HG02759 (cell line): ENCODE data around the gene SUPT16H.

ENCODE experiments used
- ATAC-seq: cut with Tn5 transposase; IDR thresholded peaks from one replicate; pipeline ENCODE4 v1.9.1; 2021; ENCODE audit warnings: mild to moderate bottlenecking, moderate library complexity; ENCODE audit not compliant: unreplicated experiment

SUPT16H gene

GRCh38 chr14:21369949-21370679 is 13.7 kb downstream of the SUPT16H start:
- no peak for ATAC-seq

GRCh38 chr14:21367582-21368144 is 16.2 kb downstream of the SUPT16H start:
- no peak for ATAC-seq

- ATAC-seq: no peak
Observed at GRCh38 chr14:21356511-21356910, 27.3 kb downstream of the SUPT16H start.

- ATAC-seq: peak; percentile 70
Observed at GRCh38 chr14:21352587-21352986, 31.2 kb downstream of the SUPT16H start.

- no peak for ATAC-seq
Observed at GRCh38 chr14:21350539-21350938, 33.3 kb downstream of the SUPT16H start.

GRCh38 chr14:21347201-21347600 is 36.6 kb downstream of the SUPT16H start:
- ATAC-seq: no peak

GRCh38 chr14:21346532-21347135 is 37.2 kb downstream of the SUPT16H start:
- ATAC-seq: no peak

GRCh38 chr14:21343035-21343794 is 40.6 kb downstream of the SUPT16H start:
- ATAC-seq: no peak

- ATAC-seq: no peak
Observed at GRCh38 chr14:21334202-21334906, 49.5 kb downstream of the SUPT16H start.

- ATAC-seq: no peak
Observed at GRCh38 chr14:21332950-21333349, 50.9 kb downstream of the SUPT16H start.

GRCh38 chr14:21326972-21327371 is 56.8 kb downstream of the SUPT16H start:
- ATAC-seq: no peak

GRCh38 chr14:21322716-21323115 is 61.1 kb downstream of the SUPT16H start:
- no peak for ATAC-seq

- ATAC-seq: no peak
Observed at GRCh38 chr14:21320913-21321312, 62.9 kb downstream of the SUPT16H start.

- ATAC-seq: no peak
Observed at GRCh38 chr14:21317398-21317797, 66.4 kb downstream of the SUPT16H start.

- no peak for ATAC-seq
Observed at GRCh38 chr14:21313512-21313911, 70.3 kb downstream of the SUPT16H start.

GRCh38 chr14:21311614-21312013 is 72.2 kb downstream of the SUPT16H start:
- no peak for ATAC-seq

GRCh38 chr14:21309956-21310355 is 73.9 kb downstream of the SUPT16H start:
- no peak for ATAC-seq

- no peak for ATAC-seq
Observed at GRCh38 chr14:21309238-21309636, 74.6 kb downstream of the SUPT16H start.

- peak; percentile 87 for ATAC-seq
Observed at GRCh38 chr14:21308479-21309237, 75.2 kb downstream of the SUPT16H start.

- ATAC-seq: peak; percentile 35
Observed at GRCh38 chr14:21308132-21308478, 75.7 kb downstream of the SUPT16H start.
